H1 (cell line): ENCODE results near the gene EVI2A.

Experiments used
- CTCF ChIP-seq, 3 experiments: IDR thresholded peaks; 1 replicate in 2 of 3; 2 replicates in 1 of 3; pipeline versions ENCODE4 v1.5.1 to v1.6.1; 2011; ENCODE audit warnings: low read length in 3 of 3, mild to moderate bottlenecking in 3 of 3, inconsistent platforms in 2 of 3, low read depth in 1 of 3, moderate library complexity in 1 of 3; ENCODE audit not compliant: insufficient read depth in 1 of 3; ENCODE audit errors: control extremely low read depth in 1 of 3
- NRF1 ChIP-seq: IDR thresholded peaks from 2 replicates; pipeline ENCODE4 v1.6.1; 2011; ENCODE audit warnings: mild to moderate bottlenecking, low read depth, low read length, improper control_type of control experiment
- RAD21 ChIP-seq, 2 experiments: IDR thresholded peaks in 1 of 2; conservative IDR thresholded peaks in 1 of 2; 2 replicates each; pipeline ENCODE4 v1.6.1; 2011; ENCODE audit warnings: low read depth in 2 of 2, low read length in 2 of 2, improper control_type of control experiment in 1 of 2, inconsistent platforms in 1 of 2, mild to moderate bottlenecking in 1 of 2, moderate library complexity in 1 of 2

GRCh38 chr17:31294231-31294630 lies 27.2 kb downstream of the EVI2A start:
- TF ChIP-seq NRF1 (no peak), CTCF (IDR thresholded peaks at IDR 0.05; ENCODE audit: control extremely low read depth in 1 of 3, insufficient read depth in 1 of 3, low read depth in 1 of 3, low read length in 3 of 3) (no peak), RAD21 (IDR thresholded peaks at IDR 0.05 in 1 of 2, conservative IDR thresholded peaks at IDR 0.05 in 1 of 2; ENCODE audit: low read depth in 2 of 2, low read length in 2 of 2) (no peak)
